Measurements from ENCODE around the gene VAV1.
"Not testable (repeated sequence)": the region's sequence is repeated elsewhere in the genome, so short reads cannot be mapped to it uniquely, and the experiment has no call there.

DNA sequence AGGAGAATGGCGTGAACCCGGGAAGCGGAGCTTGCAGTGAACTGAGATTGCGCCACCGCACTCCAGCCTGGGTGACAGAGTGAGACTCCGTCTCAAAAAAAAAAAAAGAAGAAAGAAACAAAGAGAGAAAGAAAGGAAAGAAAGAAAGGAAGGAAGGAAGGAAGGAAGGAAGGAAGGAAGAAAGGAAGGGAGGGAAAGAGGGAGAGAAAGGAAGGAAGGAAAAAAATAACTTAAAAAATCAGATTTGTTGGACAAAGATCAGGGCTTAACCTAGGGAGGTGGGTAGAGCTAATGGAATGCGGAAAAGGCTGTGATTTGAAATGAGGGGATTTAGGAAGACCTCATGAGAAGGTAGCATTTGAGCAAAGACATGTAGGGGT is 870 bp upstream of the VAV1 start:
- TF ChIP-seq, protein P1, sequence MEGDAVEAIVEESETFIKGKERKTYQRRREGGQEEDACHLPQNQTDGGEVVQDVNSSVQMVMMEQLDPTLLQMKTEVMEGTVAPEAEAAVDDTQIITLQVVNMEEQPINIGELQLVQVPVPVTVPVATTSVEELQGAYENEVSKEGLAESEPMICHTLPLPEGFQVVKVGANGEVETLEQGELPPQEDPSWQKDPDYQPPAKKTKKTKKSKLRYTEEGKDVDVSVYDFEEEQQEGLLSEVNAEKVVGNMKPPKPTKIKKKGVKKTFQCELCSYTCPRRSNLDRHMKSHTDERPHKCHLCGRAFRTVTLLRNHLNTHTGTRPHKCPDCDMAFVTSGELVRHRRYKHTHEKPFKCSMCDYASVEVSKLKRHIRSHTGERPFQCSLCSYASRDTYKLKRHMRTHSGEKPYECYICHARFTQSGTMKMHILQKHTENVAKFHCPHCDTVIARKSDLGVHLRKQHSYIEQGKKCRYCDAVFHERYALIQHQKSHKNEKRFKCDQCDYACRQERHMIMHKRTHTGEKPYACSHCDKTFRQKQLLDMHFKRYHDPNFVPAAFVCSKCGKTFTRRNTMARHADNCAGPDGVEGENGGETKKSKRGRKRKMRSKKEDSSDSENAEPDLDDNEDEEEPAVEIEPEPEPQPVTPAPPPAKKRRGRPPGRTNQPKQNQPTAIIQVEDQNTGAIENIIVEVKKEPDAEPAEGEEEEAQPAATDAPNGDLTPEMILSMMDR (IDR thresholded peaks at IDR 0.05): not testable (repeated sequence)
- not testable (repeated sequence) for TF ChIP-seq POLR2A (IDR thresholded peaks at IDR 0.05)

All from thyroid gland (tissue), 4 donors.